BLaER1 (cell line): ENCODE measurements around the gene TECTA.

Source experiments
- H3K27ac ChIP-seq: shearing (Covaris generic); formaldehyde crosslinking; 2 replicates; pipeline ENCODE4 v1.8.1; 2022
- H3K27me3 ChIP-seq: shearing (Covaris generic); formaldehyde crosslinking; 2 replicates; pipeline ENCODE4 v1.8.1; 2022
- H3K36me3 ChIP-seq: shearing (Covaris generic); formaldehyde crosslinking; 2 replicates; pipeline ENCODE4 v1.8.1; 2022
- H3K4me1 ChIP-seq: shearing (Covaris generic); formaldehyde crosslinking; 2 replicates; pipeline ENCODE4 v1.8.1; 2022
- H3K4me2 ChIP-seq: shearing (Covaris generic); formaldehyde crosslinking; 2 replicates; pipeline ENCODE4 v1.8.1; 2022
- H3K4me3 ChIP-seq: shearing (Covaris generic); formaldehyde crosslinking; 2 replicates; pipeline ENCODE4 v1.8.1; 2022
- H3K9ac ChIP-seq: shearing (Covaris generic); formaldehyde crosslinking; 2 replicates; pipeline ENCODE4 v1.8.1; 2022
- H3K9me3 ChIP-seq: shearing (Covaris generic); formaldehyde crosslinking; 2 replicates; pipeline ENCODE4 v1.8.1; 2022
- H4K20me1 ChIP-seq: shearing (Covaris generic); formaldehyde crosslinking; 2 replicates; pipeline ENCODE4 v1.8.1; 2022
- Cebpa-rat ChIP-seq: shearing (Covaris generic); IDR thresholded peaks from 2 replicates; pipeline ENCODE4 v1.8.1; 2022

TECTA gene

GRCh38 chr11:121100943-121101342 is at the start of gene TECTA:
Gene TECTA, plus strand, starts transcription at chr11:121101243. Its CDS starts 1,423 bp downstream, at chr11:121102666.
- H3K36me3 ChIP-seq = no peaks in the 10 kb centered on the region
- no peaks in the 10 kb centered on the region for H3K27me3 ChIP-seq
- no peak for TF ChIP-seq Cebpa-rat
- H3K4me1 ChIP-seq = no peaks in the 10 kb centered on the region
- no peak within 1 kb of the TSS for H3K9ac ChIP-seq
- no peak within 1 kb of the TSS for H3K4me2 ChIP-seq
- no peaks in the 10 kb centered on the region for H3K9me3 ChIP-seq
- no peak within 1 kb of the TSS for H3K27ac ChIP-seq
- no peaks in the 10 kb centered on the region for H4K20me1 ChIP-seq
- H3K4me3 ChIP-seq = no peak within 1 kb of the TSS

GRCh38 chr11:121053244-121053643 is 47.8 kb upstream of the TECTA start:
- Histone ChIP-seq H3K27me3 (no peaks in the 10 kb centered on the region), H3K4me2 (no peak overlapping the region), H3K27ac (no peak overlapping the region), H3K9ac (no peak overlapping the region), H3K4me3 (no peak overlapping the region), H3K9me3 (no peaks in the 10 kb centered on the region), H3K4me1 (no peaks in the 10 kb centered on the region), H3K36me3 (peaks cover 54% of the 10 kb centered on the region), H4K20me1 (no peaks in the 10 kb centered on the region)
- no peak for TF ChIP-seq Cebpa-rat

GRCh38 chr11:121054266-121054665 is 46.8 kb upstream of the TECTA start:
- no peak overlapping the region for H3K4me2 ChIP-seq

GRCh38 chr11:121055076-121055475 is 46.0 kb upstream of the TECTA start:
- no peak for TF ChIP-seq Cebpa-rat
- H3K36me3 ChIP-seq = peaks cover 60% of the 10 kb centered on the region

More at GRCh38 chr11:121054266-121054665, 46.8 kb upstream of the TECTA start:
- Histone ChIP-seq H4K20me1 (no peaks in the 10 kb centered on the region), H3K4me3 (no peak overlapping the region), H3K36me3 (peaks cover 56% of the 10 kb centered on the region), H3K27me3 (no peaks in the 10 kb centered on the region), H3K9ac (no peak overlapping the region), H3K27ac (no peak overlapping the region), H3K9me3 (no peaks in the 10 kb centered on the region), H3K4me1 (no peaks in the 10 kb centered on the region)
- TF ChIP-seq Cebpa-rat = no peak

GRCh38 chr11:121057922-121058321 is 43.1 kb upstream of the TECTA start:
- no peak for TF ChIP-seq Cebpa-rat
- H3K4me1 ChIP-seq = no peaks in the 10 kb centered on the region
- no peaks in the 10 kb centered on the region for H3K27me3 ChIP-seq
- no peak overlapping the region for H3K4me3 ChIP-seq
- no peaks in the 10 kb centered on the region for H3K9me3 ChIP-seq
- peaks cover 77% of the 10 kb centered on the region for H3K36me3 ChIP-seq
- H4K20me1 ChIP-seq = no peaks in the 10 kb centered on the region
- H3K4me2 ChIP-seq = no peak overlapping the region
- no peak overlapping the region for H3K9ac ChIP-seq
- H3K27ac ChIP-seq = no peak overlapping the region

More at GRCh38 chr11:121055076-121055475, 46.0 kb upstream of the TECTA start:
- no peaks in the 10 kb centered on the region for H3K9me3 ChIP-seq
- no peak overlapping the region for H3K4me3 ChIP-seq
- no peak overlapping the region for H3K9ac ChIP-seq
- no peak overlapping the region for H3K4me2 ChIP-seq
- no peaks in the 10 kb centered on the region for H3K27me3 ChIP-seq
- H3K4me1 ChIP-seq = no peaks in the 10 kb centered on the region
- no peaks in the 10 kb centered on the region for H4K20me1 ChIP-seq
- no peak overlapping the region for H3K27ac ChIP-seq

- Histone ChIP-seq H4K20me1 (no peaks in the 10 kb centered on the region), H3K36me3 (peaks cover 74% of the 10 kb centered on the region), H3K4me1 (no peaks in the 10 kb centered on the region), H3K4me2 (no peak overlapping the region), H3K4me3 (no peak overlapping the region), H3K27me3 (no peaks in the 10 kb centered on the region), H3K27ac (no peak overlapping the region), H3K9ac (no peak overlapping the region), H3K9me3 (no peaks in the 10 kb centered on the region)
- TF ChIP-seq Cebpa-rat = no peak
Measured at GRCh38 chr11:121058941-121059340, 42.1 kb upstream of the TECTA start.

GRCh38 chr11:121059605-121060004 is 41.4 kb upstream of the TECTA start:
- H3K9me3 ChIP-seq = no peaks in the 10 kb centered on the region
- H4K20me1 ChIP-seq = no peaks in the 10 kb centered on the region
- peaks cover 75% of the 10 kb centered on the region for H3K36me3 ChIP-seq
- H3K27me3 ChIP-seq = no peaks in the 10 kb centered on the region
- H3K4me3 ChIP-seq = no peak overlapping the region
- TF ChIP-seq Cebpa-rat = no peak
- H3K4me1 ChIP-seq = no peaks in the 10 kb centered on the region
- no peak overlapping the region for H3K9ac ChIP-seq
- no peak overlapping the region for H3K27ac ChIP-seq
- H3K4me2 ChIP-seq = no peak overlapping the region

GRCh38 chr11:121063728-121064127 is 37.3 kb upstream of the TECTA start:
- no peak overlapping the region for H3K9ac ChIP-seq
- H3K4me1 ChIP-seq = no peaks in the 10 kb centered on the region
- no peak overlapping the region for H3K4me2 ChIP-seq
- no peaks in the 10 kb centered on the region for H3K27me3 ChIP-seq
- no peak overlapping the region for H3K27ac ChIP-seq
- peaks cover 77% of the 10 kb centered on the region for H3K36me3 ChIP-seq
- no peak overlapping the region for H3K4me3 ChIP-seq
- no peak for TF ChIP-seq Cebpa-rat
- H3K9me3 ChIP-seq = no peaks in the 10 kb centered on the region
- no peaks in the 10 kb centered on the region for H4K20me1 ChIP-seq

- H3K4me3 ChIP-seq = no peak overlapping the region
- H3K9ac ChIP-seq = no peak overlapping the region
- H3K27me3 ChIP-seq = no peaks in the 10 kb centered on the region
- peaks cover 71% of the 10 kb centered on the region for H3K36me3 ChIP-seq
- no peaks in the 10 kb centered on the region for H4K20me1 ChIP-seq
- H3K4me1 ChIP-seq = peaks cover 10% of the 10 kb centered on the region
- H3K4me2 ChIP-seq = no peak overlapping the region
- TF ChIP-seq Cebpa-rat = no peak
- H3K9me3 ChIP-seq = peaks cover 10% of the 10 kb centered on the region
- no peak overlapping the region for H3K27ac ChIP-seq
Measured at GRCh38 chr11:121066623-121067022, 34.4 kb upstream of the TECTA start.

GRCh38 chr11:121067026-121067425 is 34.0 kb upstream of the TECTA start:
- Histone ChIP-seq H3K4me1 (peaks cover 12% of the 10 kb centered on the region), H3K27me3 (no peaks in the 10 kb centered on the region), H3K9me3 (peaks cover 10% of the 10 kb centered on the region), H3K4me3 (no peak overlapping the region), H4K20me1 (no peaks in the 10 kb centered on the region), H3K4me2 (no peak overlapping the region), H3K9ac (no peak overlapping the region), H3K27ac (no peak overlapping the region), H3K36me3 (peaks cover 73% of the 10 kb centered on the region)
- TF ChIP-seq Cebpa-rat = no peak

- Histone ChIP-seq H3K36me3 (peaks cover 69% of the 10 kb centered on the region), H3K9ac (no peak overlapping the region), H3K4me2 (no peak overlapping the region), H3K9me3 (peaks cover 10% of the 10 kb centered on the region), H3K27ac (no peak overlapping the region), H3K27me3 (no peaks in the 10 kb centered on the region), H3K4me3 (no peak overlapping the region), H4K20me1 (no peaks in the 10 kb centered on the region), H3K4me1 (peaks cover 12% of the 10 kb centered on the region)
- no peak for TF ChIP-seq Cebpa-rat
Measured at GRCh38 chr11:121067453-121067852, 33.6 kb upstream of the TECTA start.
